Subcutaneous adipose tissue (tissue), 4 donors: ENCODE data around the gene FADS3. TPM values are rescaled to one million over a fixed set of nuclear protein-coding genes. Genes with fewer than 3 reads are reported as not detected.

ENCODE experiments used
- total RNA-seq, 4 donors: library from RNA; depleted of rRNA; stranded (reverse); fragments of >200 nt; gene quantifications; one replicate each; pipeline ENCODE4 v1.1.0, GENCODE V29; 2016
- TF ChIP-seq, protein P1 (sequence below): fragments of 450-650 bp; IDR thresholded peaks from one replicate; pipeline ENCODE4 v1.5.1; 2016; ENCODE audit warnings: low read depth, mild to moderate bottlenecking, control low read depth, antibody characterized with exemption, moderate library complexity

FADS3 gene
- total RNA-seq, 4 donors from 2014 or later: 78.5 to 322 (median 136) TPM

DNA sequence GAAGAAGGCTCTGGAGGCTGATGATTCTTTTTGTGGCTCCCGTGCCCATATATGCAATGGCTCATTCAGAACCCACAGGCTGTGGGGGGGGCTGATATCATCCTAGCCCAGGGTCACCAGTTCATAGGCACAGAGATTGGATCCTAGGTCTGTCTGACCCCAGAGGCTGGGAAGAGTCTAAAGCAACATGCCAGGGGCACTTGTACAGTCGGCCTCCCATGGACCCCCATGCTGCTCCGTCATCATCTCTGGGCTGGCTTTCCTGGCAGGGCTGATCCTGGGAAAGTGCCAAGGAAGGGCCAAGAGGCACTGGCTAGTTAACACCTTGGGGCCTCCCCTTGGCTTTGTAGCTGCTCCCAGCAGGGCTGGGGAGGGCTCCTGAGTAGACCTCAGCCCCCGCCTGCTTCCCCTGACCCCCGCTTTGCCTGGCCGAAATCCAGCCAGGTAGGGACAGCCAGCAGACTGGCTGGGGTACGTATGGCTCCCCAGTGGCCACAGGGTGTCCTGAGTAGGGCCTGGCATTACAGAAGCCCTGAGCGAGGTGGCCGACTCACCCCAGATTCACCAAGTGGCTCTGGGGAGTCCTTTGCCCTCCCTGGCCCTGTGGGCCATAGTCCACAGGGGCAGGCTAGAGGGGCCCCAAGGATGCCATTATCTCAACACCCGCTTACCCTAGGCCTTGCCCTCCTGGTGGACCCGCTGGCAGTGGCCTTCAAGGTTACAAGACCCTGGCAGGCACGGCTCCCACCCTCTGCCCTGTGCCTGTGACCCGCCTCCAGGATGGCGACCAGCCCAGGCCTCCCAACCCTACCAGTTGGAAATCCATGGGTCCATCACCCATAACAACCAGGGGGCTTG lies 22.5 kb downstream of the FADS3 start:
- TF ChIP-seq, protein P1, sequence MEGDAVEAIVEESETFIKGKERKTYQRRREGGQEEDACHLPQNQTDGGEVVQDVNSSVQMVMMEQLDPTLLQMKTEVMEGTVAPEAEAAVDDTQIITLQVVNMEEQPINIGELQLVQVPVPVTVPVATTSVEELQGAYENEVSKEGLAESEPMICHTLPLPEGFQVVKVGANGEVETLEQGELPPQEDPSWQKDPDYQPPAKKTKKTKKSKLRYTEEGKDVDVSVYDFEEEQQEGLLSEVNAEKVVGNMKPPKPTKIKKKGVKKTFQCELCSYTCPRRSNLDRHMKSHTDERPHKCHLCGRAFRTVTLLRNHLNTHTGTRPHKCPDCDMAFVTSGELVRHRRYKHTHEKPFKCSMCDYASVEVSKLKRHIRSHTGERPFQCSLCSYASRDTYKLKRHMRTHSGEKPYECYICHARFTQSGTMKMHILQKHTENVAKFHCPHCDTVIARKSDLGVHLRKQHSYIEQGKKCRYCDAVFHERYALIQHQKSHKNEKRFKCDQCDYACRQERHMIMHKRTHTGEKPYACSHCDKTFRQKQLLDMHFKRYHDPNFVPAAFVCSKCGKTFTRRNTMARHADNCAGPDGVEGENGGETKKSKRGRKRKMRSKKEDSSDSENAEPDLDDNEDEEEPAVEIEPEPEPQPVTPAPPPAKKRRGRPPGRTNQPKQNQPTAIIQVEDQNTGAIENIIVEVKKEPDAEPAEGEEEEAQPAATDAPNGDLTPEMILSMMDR: no peak

DNA sequence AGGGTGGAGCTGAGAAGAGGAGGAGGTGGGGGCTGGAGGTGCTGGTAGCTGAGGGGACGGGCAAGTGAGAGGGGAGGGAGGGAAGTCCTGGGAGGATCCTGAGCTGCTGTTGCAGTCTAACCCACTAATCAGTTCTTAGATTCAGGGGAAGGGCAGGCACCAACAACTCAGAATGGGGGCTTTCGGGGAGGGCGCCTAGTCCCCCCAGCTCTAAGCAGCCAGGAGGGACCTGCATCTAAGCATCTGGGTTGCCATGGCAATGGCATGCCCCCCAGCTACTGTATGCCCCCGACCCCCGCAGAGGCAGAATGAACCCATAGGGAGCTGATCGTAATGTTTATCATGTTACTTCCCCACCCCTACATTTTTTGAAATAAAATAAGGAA lies 24.4 kb downstream of the FADS3 start:
- TF ChIP-seq, protein P1: no peak

DNA sequence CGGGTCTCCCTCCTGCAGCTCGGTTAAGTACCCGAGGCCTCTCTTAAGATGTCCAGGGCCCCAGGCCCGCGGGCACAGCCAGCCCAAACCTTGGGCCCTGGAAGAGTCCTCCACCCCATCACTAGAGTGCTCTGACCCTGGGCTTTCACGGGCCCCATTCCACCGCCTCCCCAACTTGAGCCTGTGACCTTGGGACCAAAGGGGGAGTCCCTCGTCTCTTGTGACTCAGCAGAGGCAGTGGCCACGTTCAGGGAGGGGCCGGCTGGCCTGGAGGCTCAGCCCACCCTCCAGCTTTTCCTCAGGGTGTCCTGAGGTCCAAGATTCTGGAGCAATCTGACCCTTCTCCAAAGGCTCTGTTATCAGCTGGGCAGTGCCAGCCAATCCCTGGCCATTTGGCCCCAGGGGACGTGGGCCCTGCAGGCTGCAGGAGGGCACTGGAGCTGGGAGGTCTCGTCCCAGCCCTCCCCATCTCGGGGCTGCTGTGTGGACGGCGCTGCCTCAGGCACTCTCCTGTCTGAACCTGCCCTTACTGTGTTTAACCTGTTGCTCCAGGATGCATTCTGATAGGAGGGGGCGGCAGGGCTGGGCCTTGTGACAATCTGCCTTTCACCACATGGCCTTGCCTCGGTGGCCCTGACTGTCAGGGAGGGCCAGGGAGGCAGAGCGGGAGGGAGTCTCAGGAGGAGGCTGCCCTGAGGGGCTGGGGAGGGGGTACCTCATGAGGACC lies 25.0 kb downstream of the FADS3 start:
- TF ChIP-seq, protein P1: no peak

DNA sequence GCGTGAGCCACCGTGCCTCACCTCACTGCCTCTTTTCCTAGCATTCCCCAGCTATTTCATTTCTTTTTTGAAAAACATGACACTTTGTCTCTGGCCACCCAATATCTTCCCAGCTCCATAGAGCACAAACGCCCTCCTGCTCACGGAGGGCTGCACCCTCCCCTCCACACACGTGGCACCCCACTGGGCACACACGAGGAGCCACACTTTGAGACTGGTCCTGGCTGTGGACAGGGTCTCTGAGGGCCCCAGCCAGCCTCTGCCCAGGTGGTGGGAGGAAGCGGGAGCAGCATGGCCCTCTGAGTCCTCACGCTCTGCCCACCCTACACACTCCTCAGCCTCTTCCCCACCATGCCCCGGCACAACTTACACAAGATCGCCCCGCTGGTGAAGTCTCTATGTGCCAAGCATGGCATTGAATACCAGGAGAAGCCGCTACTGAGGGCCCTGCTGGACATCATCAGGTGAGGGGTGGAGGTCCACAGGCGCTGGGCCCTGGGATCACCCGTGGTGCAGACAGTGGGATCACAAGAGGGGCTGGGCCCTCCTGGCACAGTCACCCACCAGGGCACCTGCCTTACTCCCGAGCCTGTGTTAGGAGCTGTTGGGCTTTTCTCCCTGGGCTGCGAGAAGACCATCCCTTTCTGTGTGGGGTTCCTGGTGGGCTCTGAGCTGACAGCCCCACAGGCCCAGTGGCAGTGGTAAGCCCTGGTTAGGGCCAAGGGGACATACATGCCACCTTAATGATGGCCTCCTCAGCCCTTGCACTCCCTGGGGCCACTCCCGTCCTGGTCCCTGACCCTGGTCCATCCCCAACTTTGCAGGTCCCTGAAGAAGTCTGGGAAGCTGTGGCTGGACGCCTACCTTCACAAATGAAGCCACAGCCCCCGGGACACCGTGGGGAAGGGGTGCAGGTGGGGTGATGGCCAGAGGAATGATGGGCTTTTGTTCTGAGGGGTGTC lies 26.2 kb downstream of the FADS3 start:
- TF ChIP-seq, protein P1: no peak

DNA sequence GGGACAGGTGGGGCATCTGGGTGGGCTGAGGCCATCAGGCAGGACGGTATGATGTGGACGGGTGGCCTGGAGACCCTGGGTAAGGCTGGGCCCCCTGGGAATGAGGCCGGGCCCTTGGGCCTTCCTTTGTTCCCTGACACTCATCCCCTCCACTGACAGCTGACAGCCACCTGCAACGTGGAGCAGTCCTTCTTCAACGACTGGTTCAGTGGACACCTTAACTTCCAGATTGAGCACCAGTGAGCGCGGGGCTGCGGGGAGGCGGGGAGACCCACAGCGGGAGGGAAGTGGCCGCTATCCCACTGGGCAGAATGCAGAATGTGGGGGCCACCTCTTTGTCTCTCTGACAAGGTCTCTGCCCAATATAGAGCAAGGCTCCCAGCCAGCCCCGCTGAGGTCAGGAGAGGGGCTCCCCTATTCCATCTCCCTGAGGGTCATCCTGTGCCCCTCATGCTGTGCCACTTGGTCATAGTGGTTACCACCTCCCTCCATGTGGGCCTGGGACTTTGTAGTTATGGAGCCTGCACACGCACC lies 27.7 kb downstream of the FADS3 start:
- TF ChIP-seq, protein P1: no peak

DNA sequence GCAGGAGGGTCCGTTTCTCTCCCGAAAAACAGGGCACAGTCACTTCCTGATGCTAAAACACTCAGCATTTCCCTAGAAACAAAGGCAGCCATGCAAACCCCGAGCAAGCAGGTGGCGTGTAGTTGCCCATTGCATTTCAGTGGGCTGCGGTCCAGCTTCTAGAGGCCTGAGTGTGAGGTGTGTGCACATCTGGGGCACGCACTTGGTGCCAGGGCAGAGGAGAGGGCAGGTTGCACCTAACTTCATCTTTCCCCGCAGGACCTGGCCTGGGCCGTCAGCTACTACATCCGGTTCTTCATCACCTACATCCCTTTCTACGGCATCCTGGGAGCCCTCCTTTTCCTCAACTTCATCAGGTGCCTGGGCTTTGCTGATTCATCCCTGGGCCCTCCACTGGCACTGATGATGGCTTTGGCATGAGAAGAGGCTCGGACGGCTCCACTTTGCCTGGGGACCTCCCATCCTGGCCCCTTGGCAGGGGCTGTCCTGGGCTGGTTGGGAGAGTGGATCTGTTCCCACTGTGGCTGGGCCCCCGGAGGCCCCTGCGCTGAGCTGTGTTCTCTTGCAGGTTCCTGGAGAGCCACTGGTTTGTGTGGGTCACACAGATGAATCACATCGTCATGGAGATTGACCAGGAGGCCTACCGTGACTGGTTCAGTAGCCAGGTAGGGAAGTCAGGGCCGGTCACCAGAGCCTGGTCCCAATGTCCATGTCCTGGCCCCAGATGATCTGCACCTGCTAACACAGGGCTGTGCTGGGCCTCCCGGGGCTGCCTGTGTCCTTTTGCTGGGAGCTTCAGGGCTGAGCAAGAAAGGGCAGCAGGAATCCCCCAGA lies 28.4 kb downstream of the FADS3 start:
- TF ChIP-seq, protein P1: no peak
